ENCODE measurements around the gene HOXC9. TPM values are rescaled to one million over a fixed set of nuclear protein-coding genes. Genes with fewer than 3 reads are reported as not detected.

The HOXC9 gene
- total RNA-seq, 4 donors from 2014 or later, result 4.4 to 10.5 (median 7.9) TPM

GRCh38 chr12:53955776-53956250 lies 44.1 kb upstream of the HOXC9 start:
- Histone ChIP-seq H3K4me1 (peaks cover 0 to 48% (median 1%) of the 10 kb centered on the region in 4 donors), H3K9me3 (no peaks in the 10 kb centered on the region), H3K36me3 (no peaks in the 10 kb centered on the region), H3K27me3 (peaks cover 19 to 99% of the 10 kb centered on the region in 2 donors), H3K27ac (no peak overlapping the region), H3K4me3 (no peak overlapping the region)
- WGBS, 2 donors, result 13 to 20% methylated on average over 10 of the region's 10 CpGs
- TF ChIP-seq POLR2A (IDR thresholded peaks at IDR 0.05), result no peak
- no peak for DNase-seq (ENCODE audit: low spot score in 2 of 2)

- TF ChIP-seq, protein P1, sequence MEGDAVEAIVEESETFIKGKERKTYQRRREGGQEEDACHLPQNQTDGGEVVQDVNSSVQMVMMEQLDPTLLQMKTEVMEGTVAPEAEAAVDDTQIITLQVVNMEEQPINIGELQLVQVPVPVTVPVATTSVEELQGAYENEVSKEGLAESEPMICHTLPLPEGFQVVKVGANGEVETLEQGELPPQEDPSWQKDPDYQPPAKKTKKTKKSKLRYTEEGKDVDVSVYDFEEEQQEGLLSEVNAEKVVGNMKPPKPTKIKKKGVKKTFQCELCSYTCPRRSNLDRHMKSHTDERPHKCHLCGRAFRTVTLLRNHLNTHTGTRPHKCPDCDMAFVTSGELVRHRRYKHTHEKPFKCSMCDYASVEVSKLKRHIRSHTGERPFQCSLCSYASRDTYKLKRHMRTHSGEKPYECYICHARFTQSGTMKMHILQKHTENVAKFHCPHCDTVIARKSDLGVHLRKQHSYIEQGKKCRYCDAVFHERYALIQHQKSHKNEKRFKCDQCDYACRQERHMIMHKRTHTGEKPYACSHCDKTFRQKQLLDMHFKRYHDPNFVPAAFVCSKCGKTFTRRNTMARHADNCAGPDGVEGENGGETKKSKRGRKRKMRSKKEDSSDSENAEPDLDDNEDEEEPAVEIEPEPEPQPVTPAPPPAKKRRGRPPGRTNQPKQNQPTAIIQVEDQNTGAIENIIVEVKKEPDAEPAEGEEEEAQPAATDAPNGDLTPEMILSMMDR (IDR thresholded peaks at IDR 0.05), result no peak
- TF ChIP-seq POLR2A (IDR thresholded peaks at IDR 0.05) (no peak), EP300 (IDR thresholded peaks at IDR 0.05) (no peak)
- Histone ChIP-seq H3K36me3 (no peaks in the 10 kb centered on the region), H3K27me3 (peaks cover 19 to 99% of the 10 kb centered on the region in 2 donors), H3K4me3 (no peak overlapping the region), H3K9me3 (no peaks in the 10 kb centered on the region), H3K4me1 (peaks cover 0 to 48% (median 3%) of the 10 kb centered on the region in 4 donors), H3K27ac (no peak overlapping the region)
- no peak for DNase-seq (ENCODE audit: low spot score in 2 of 2)
- 16 to 20% methylated on average over 24 to 25 of the region's 25 CpGs for WGBS, 2 donors
Observed at GRCh38 chr12:53956251-53956887, 43.6 kb upstream of the HOXC9 start.

DNA sequence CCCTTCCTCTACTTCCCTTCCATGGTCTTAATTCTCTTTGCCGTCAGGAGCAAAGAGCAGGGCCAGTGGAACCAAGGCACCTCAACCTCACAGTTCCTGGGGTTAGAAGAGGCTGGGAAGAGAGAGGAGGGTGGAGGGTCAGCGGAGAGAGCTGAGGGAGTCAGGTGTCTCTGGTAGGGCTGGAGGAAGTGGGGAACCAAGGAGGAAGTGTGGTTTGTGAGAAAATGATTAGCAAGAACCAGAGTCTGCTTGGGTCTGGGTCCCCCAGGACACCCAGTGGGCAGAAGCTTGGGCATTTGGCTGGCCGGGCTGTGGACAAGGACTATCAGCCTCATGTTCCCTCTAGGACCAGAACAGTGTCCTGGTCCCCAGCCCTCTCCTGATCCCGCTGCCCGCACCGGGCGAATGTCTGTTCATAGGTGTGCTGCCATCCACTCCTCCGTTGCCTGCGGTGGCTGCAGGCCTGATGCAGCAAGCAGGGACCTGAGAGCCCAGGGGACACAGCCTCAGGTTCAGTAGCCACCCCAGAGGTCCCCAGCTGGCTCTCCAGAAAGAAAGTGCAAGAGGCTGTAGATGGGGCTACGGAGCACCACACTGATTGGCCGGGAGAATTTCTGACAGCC lies 42.9 kb upstream of the HOXC9 start:
- TF ChIP-seq POLR2A (IDR thresholded peaks at IDR 0.05), result no peak
- TF ChIP-seq, protein P1 (IDR thresholded peaks at IDR 0.05), result no peak
- TF ChIP-seq EP300 (IDR thresholded peaks at IDR 0.05), result no peak
- Histone ChIP-seq H3K4me1 (peaks cover 0 to 44% (median 3%) of the 10 kb centered on the region in 4 donors), H3K9me3 (no peaks in the 10 kb centered on the region), H3K36me3 (no peaks in the 10 kb centered on the region), H3K27ac (no peak overlapping the region), H3K27me3 (peaks cover 17 to 99% of the 10 kb centered on the region in 2 donors), H3K4me3 (no peak overlapping the region)
- 35 to 51% methylated on average over 11 of the region's 11 CpGs for WGBS, 2 donors
- peak in 1 of 2 donors; percentile 7 for DNase-seq (ENCODE audit: low spot score in 2 of 2)

GRCh38 chr12:53958128-53958527 lies 41.8 kb upstream of the HOXC9 start:
- no peak for TF ChIP-seq POLR2A (IDR thresholded peaks at IDR 0.05)
- no peak for TF ChIP-seq EP300 (IDR thresholded peaks at IDR 0.05)
- TF ChIP-seq, protein P1 (IDR thresholded peaks at IDR 0.05), result no peak
- WGBS, 2 donors, result 50 to 59% methylated on average over 3 of the region's 3 CpGs
- H3K4me1 ChIP-seq, result peaks cover 0 to 37% (median 3%) of the 10 kb centered on the region in 4 donors
- no peak for DNase-seq (ENCODE audit: low spot score in 2 of 2)
- no peak overlapping the region for H3K4me3 ChIP-seq
- H3K27ac ChIP-seq, result no peak overlapping the region
- H3K27me3 ChIP-seq, result peaks cover 17 to 99% of the 10 kb centered on the region in 2 donors
- H3K9me3 ChIP-seq, result no peaks in the 10 kb centered on the region
- no peaks in the 10 kb centered on the region for H3K36me3 ChIP-seq

DNA sequence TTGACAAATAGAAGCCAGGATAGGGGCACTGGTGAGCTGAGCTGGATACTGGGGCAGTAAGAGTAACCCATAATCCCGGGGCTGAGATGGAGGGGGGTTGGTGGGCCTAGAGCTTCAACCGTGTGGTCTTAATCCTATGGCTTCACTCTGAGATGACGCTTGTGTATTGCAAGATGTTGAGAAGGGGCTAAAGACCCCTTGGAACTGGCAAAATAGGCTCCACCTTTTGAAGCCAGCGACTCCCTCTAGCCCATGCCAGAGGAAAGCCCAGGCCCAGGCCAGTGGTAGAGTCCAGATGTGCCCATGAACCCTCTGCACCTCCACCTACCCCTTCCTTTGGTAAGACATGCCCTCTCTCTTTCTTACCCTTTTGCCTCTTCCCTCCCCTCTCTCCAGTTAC lies 40.6 kb upstream of the HOXC9 start:
- no peak overlapping the region for H3K27ac ChIP-seq
- H3K27me3 ChIP-seq, result peaks cover 11 to 99% of the 10 kb centered on the region in 2 donors
- H3K36me3 ChIP-seq, result no peaks in the 10 kb centered on the region
- H3K9me3 ChIP-seq, result no peaks in the 10 kb centered on the region
- H3K4me3 ChIP-seq, result no peak overlapping the region
- TF ChIP-seq EP300 (IDR thresholded peaks at IDR 0.05) (no peak), POLR2A (IDR thresholded peaks at IDR 0.05) (no peak)
- TF ChIP-seq, protein P1 (IDR thresholded peaks at IDR 0.05), result no peak
- 27 to 34% methylated on average over 4 of the region's 4 CpGs for WGBS, 2 donors
- peaks cover 0 to 42% (median 3%) of the 10 kb centered on the region in 4 donors for H3K4me1 ChIP-seq
- no peak for DNase-seq (ENCODE audit: low spot score in 2 of 2)
